ENCODE results near the gene NUFIP2. TPM values are rescaled to one million over a fixed set of nuclear protein-coding genes. Genes with fewer than 3 reads are reported as not detected.

Gene NUFIP2
- total RNA-seq, 1 donor from 2014 or later = 61.8 TPM

- peak overlapping the region; percentile 100 for H3K4me3 Mint-ChIP-seq
- ATAC-seq (ENCODE audit: low read depth) (peak; percentile 2), DNase-seq (no peak)
- H3K27ac Mint-ChIP-seq = peak overlapping the region; percentile 100
- TF ChIP-seq CTCF (IDR thresholded peaks at IDR 0.05) = no peak
- peaks cover 41% of the 10 kb centered on the region for H3K36me3 Mint-ChIP-seq (ENCODE audit: low read depth)
- ChIA-PET POLR2A (interaction anchor here (0.5 to 3.8 kb wide), 15 partner anchors 21 to 1367 kb away, joined by 3 to 21 read pairs (median 5); partner anchors contain the start of gene TAOK1), CTCF (interaction anchor here (1.0 to 2.3 kb wide), 7 partner anchors 10 to 325 kb away, joined by 3 to 16 read pairs (median 5); no protein-coding TSS in a partner anchor)
- no peaks in the 10 kb centered on the region for H3K27me3 Mint-ChIP-seq
- intact Hi-C loops (cut with micrococcal nuclease) = loop anchor here (2.0 to 5.0 kb wide), 5 partner anchors 74 to 695 kb away; partner anchors contain the start of genes ABHD15, SPAG5, SSH2 and TP53I13
- H3K9me3 Mint-ChIP-seq = no peaks in the 10 kb centered on the region
- H3K4me1 Mint-ChIP-seq = peaks cover 56% of the 10 kb centered on the region
Measured at GRCh38 chr17:29292071-29292991, 1.6 kb downstream of the NUFIP2 start.

DNA sequence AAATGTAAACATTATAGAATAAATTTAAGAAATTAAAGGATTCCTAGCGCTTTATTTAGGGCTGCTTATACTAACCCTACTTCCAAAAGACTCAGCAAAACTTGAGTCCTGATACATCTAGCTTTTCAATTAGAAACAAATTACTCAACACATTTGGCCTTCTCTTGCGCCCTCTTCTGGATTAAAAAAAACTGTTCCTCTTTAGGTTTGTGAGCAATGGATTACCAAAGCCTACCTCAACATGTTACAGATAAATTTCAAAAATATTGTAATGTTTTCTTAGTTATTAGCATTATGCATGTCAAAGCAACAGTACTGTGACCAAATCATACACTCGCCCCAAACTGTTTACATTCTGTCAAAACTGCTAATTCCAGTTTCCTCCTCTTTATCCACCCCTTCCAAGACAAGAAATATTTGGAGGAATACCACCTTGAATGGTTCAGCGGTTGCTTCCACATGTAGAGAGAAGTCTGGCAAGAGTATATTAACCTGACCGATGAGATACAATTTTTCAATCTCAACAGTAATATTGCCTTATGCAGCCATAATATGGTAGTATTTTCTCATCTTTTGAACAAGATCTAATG is 2.7 kb downstream of the NUFIP2 start:
- H3K27ac Mint-ChIP-seq = peak overlapping the region; percentile 86
- ATAC-seq (ENCODE audit: low read depth) = no peak
- H3K27me3 Mint-ChIP-seq = no peaks in the 10 kb centered on the region
- peak overlapping the region; percentile 88 for H3K4me3 Mint-ChIP-seq
- POLR2A ChIA-PET = interaction anchor here (0.6 to 3.8 kb wide), 7 partner anchors 10 to 564 kb away, joined by 3 to 21 read pairs (median 3); partner anchors contain the start of genes MYO18A and TAOK1
- H3K9me3 Mint-ChIP-seq = no peaks in the 10 kb centered on the region
- peaks cover 52% of the 10 kb centered on the region for H3K36me3 Mint-ChIP-seq (ENCODE audit: low read depth)
- peak; percentile 62 for TF ChIP-seq CTCF (IDR thresholded peaks at IDR 0.05)
- H3K4me1 Mint-ChIP-seq = peaks cover 66% of the 10 kb centered on the region
- no peak for DNase-seq
- CTCF ChIA-PET = interaction anchor here (0.8 to 2.3 kb wide), 6 partner anchors 12 to 167 kb away, joined by 3 to 26 read pairs (median 6); no protein-coding TSS in a partner anchor
- intact Hi-C loops (cut with micrococcal nuclease) = loop anchor here (1.0 to 5.0 kb wide), 7 partner anchors 39 to 694 kb away; partner anchors contain the start of genes ABHD15, SPAG5, SSH2 and TP53I13

DNA sequence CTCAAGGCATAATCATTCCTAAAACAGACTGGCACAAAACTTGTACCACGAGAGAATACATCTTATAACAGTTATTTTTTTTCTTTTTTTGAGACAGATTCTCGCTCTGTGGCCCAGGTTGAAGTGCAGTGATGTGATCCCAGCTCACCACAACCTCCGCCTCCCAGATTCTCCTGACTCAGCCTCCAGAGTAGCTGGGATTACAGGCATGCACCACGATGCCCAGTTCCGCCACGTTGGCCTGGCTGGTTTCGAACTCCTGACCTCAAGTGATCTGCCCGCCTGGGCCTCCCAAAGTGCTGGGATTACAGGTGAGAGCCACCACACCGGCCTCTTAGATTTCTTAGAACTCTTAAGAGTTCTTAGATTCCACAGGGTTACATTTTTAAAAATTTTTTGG is 4.1 kb downstream of the NUFIP2 start:
- POLR2A ChIA-PET = no interaction called here
- TF ChIP-seq CTCF (IDR thresholded peaks at IDR 0.05) = no peak

DNA sequence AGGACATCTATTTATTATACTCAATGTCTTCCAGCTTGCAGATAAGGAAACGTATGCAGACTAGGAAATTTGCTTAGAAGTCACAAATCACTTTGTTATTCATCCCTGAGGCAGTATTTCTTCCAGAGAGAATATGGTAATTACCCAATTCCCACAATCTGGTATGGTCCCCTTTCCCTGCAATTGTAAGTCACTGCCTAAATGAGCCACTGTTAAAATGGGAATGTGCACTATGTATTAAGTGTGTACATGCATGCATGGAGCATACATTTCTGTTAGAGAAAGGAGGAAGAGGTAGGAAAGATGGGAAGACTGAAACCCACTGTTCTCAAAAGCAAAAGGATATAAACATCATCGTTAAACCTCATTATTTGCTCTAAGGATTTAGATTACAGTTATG is 10.0 kb downstream of the NUFIP2 start:
- no peak overlapping the region for H3K4me3 Mint-ChIP-seq
- DNase-seq = no peak
- no peaks in the 10 kb centered on the region for H3K27me3 Mint-ChIP-seq
- ChIA-PET CTCF (no interaction called here), POLR2A (interaction anchor here (0.7 kb wide), 1 partner anchor 421 kb away, joined by 6 read pairs; no protein-coding TSS in a partner anchor)
- intact Hi-C loops (cut with micrococcal nuclease) = no loop called here
- H3K9me3 Mint-ChIP-seq = peaks cover 4% of the 10 kb centered on the region
- ATAC-seq (ENCODE audit: low read depth) = no peak
- H3K36me3 Mint-ChIP-seq (ENCODE audit: low read depth) = peaks cover 87% of the 10 kb centered on the region
- peaks cover 45% of the 10 kb centered on the region for H3K4me1 Mint-ChIP-seq
- no peak overlapping the region for H3K27ac Mint-ChIP-seq
- no peak for TF ChIP-seq CTCF (IDR thresholded peaks at IDR 0.05)

More for the DNA sequence above, 4.1 kb downstream of the NUFIP2 start:
- peaks cover 65% of the 10 kb centered on the region for H3K4me1 Mint-ChIP-seq
- H3K9me3 Mint-ChIP-seq = no peaks in the 10 kb centered on the region
- DNase-seq (no peak), ATAC-seq (ENCODE audit: low read depth) (no peak)
- intact Hi-C loops (cut with micrococcal nuclease) = loop anchor here (2.0 to 5.0 kb wide), 5 partner anchors 15 to 693 kb away; partner anchors contain the start of genes ABHD15, SPAG5, SSH2 and TP53I13
- H3K27ac Mint-ChIP-seq = no peak overlapping the region
- H3K27me3 Mint-ChIP-seq = no peaks in the 10 kb centered on the region
- peaks cover 63% of the 10 kb centered on the region for H3K36me3 Mint-ChIP-seq (ENCODE audit: low read depth)
- peak overlapping the region; percentile 16 for H3K4me3 Mint-ChIP-seq
- CTCF ChIA-PET = interaction anchor here (0.5 kb wide), 1 partner anchor 174 kb away, joined by 3 read pairs; no protein-coding TSS in a partner anchor

Measured in activated B cell treated with CpG ODN at 0.5 μM for 24 hours (primary cell).